Right renal cortex interstitium (tissue), 3 donors: Measurements from ENCODE around the gene MAP7D3. TPM values are rescaled to one million over a fixed set of nuclear protein-coding genes. Genes with fewer than 3 reads are reported as not detected.

ENCODE experiments used
- DNase-seq, 3 donors: peaks; one replicate each; pipeline ENCODE4 v3.0.0-alpha.2; 2013; ENCODE audit warnings: low read depth in 3 of 3, low spot score in 2 of 3
- polyA plus RNA-seq, 3 donors: library from polyadenylated mRNA; unstranded; fragments of 120-200 nt; gene quantifications; one replicate each; pipeline ENCODE4 v1.2.1, GENCODE V29; 2013; ENCODE audit not compliant: insufficient read length in 3 of 3

MAP7D3 gene
- polyA plus RNA-seq, 3 donors: 15.1 to 17.5 (median 16.5) TPM

GRCh38 chrX:136207546-136207945 is 43.7 kb downstream of the MAP7D3 start:
- DNase-seq: no peak

- no peak for DNase-seq
Observed at GRCh38 chrX:136206916-136207315, 44.3 kb downstream of the MAP7D3 start.

- DNase-seq: no peak
Observed at GRCh38 chrX:136205882-136206380, 45.3 kb downstream of the MAP7D3 start.

- DNase-seq: no peak
Observed at GRCh38 chrX:136204571-136204970, 46.6 kb downstream of the MAP7D3 start.

GRCh38 chrX:136203951-136204350 is 47.2 kb downstream of the MAP7D3 start:
- DNase-seq: no peak

GRCh38 chrX:136203438-136203837 is 47.8 kb downstream of the MAP7D3 start:
- no peak for DNase-seq

- DNase-seq: no peak
Observed at GRCh38 chrX:136202889-136203288, 48.3 kb downstream of the MAP7D3 start.

- no peak for DNase-seq
Observed at GRCh38 chrX:136201601-136202000, 49.6 kb downstream of the MAP7D3 start.

- no peak for DNase-seq
Observed at GRCh38 chrX:136200466-136200865, 50.7 kb downstream of the MAP7D3 start.

- no peak for DNase-seq
Observed at GRCh38 chrX:136199365-136199764, 51.8 kb downstream of the MAP7D3 start.

GRCh38 chrX:136198678-136199243 is 52.4 kb downstream of the MAP7D3 start:
- no peak for DNase-seq

- no peak for DNase-seq
Observed at GRCh38 chrX:136198010-136198409, 53.2 kb downstream of the MAP7D3 start.

GRCh38 chrX:136196691-136197155 is 54.5 kb downstream of the MAP7D3 start:
- no peak for DNase-seq

GRCh38 chrX:136195247-136195646 is 56.0 kb downstream of the MAP7D3 start:
- DNase-seq: no peak

- no peak for DNase-seq
Observed at GRCh38 chrX:136194536-136194935, 56.7 kb downstream of the MAP7D3 start.

GRCh38 chrX:136193771-136194170 is 57.4 kb downstream of the MAP7D3 start:
- no peak for DNase-seq

- DNase-seq: no peak
Observed at GRCh38 chrX:136192839-136193414, 58.3 kb downstream of the MAP7D3 start.

- no peak for DNase-seq
Observed at GRCh38 chrX:136192135-136192534, 59.1 kb downstream of the MAP7D3 start.

GRCh38 chrX:136191171-136191570 is 60.0 kb downstream of the MAP7D3 start:
- no peak for DNase-seq

GRCh38 chrX:136190038-136190713 is 61.0 kb downstream of the MAP7D3 start:
- DNase-seq: no peak

GRCh38 chrX:136189222-136189621 is 62.0 kb downstream of the MAP7D3 start:
- DNase-seq: no peak

GRCh38 chrX:136186023-136186413 is 65.2 kb downstream of the MAP7D3 start:
- DNase-seq: no peak
